ENCODE data around the gene UCK1. TPM values are rescaled to one million over a fixed set of nuclear protein-coding genes. Genes with fewer than 3 reads are reported as not detected.

Gene UCK1
- total and polyA plus RNA-seq, 7 donors, result 16.8 to 75.6 (median 37.8) TPM

DNA sequence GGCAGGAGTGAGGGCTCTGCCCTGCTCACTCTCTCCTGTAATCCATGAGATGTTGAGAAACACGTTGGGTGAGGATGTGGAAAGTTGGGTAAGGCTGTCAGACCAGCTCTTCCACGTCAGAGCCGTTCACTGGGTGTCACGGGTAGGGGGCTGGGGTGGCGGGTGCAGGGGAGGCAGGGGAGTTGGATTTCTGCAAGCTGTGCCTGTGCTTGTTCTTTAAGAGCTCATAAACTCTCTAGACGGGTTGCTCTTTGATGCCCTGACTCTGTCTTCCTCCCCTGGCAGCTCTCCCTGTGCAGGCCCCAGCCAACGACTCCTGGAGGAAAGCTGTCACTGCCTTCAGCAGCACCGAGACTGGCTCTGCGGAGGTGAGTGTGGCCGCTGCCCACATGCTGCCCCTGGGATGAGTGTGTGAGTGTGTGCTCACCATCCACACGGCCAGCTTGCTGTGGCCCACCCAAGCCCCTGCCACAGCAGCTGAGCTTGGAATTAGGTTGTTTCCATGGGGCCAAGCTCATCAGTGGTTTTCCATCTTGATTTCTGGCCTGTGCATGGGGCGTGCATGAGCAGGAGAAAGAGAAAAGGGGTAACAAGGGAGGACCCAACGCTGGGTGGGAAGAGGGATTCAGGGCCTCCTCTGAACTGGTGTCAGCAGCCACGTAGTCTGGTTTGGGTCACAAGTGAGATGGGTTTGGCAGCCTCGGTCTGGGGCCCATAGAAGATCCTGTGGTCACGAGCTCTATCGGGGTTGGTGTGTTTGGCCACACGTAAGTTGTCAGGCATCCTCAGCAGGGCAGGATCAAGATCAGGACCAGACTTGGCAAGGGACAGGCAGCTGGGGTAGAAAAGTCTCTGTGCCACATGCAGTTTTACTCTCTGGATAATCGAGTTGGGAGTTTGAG, 49.4 kb downstream of the UCK1 start:
- Histone ChIP-seq H3K27ac (peak overlapping the region; percentile 81), H3K4me1 (peaks cover 20% of the 10 kb centered on the region), H3K9me3 (no peaks in the 10 kb centered on the region), H3K36me3 (ENCODE audit: insufficient read depth in 1 of 2, low read depth in 1 of 2) (peaks cover 21 to 100% of the 10 kb centered on the region in 2 donors), H3K4me3 (no peak overlapping the region), H3K27me3 (ENCODE audit: insufficient read depth in 3 of 3, low read length in 2 of 3) (no peaks in the 10 kb centered on the region)
- intact Hi-C loops (cut with DNase I), result no loop called here
- TF ChIP-seq, protein P1, sequence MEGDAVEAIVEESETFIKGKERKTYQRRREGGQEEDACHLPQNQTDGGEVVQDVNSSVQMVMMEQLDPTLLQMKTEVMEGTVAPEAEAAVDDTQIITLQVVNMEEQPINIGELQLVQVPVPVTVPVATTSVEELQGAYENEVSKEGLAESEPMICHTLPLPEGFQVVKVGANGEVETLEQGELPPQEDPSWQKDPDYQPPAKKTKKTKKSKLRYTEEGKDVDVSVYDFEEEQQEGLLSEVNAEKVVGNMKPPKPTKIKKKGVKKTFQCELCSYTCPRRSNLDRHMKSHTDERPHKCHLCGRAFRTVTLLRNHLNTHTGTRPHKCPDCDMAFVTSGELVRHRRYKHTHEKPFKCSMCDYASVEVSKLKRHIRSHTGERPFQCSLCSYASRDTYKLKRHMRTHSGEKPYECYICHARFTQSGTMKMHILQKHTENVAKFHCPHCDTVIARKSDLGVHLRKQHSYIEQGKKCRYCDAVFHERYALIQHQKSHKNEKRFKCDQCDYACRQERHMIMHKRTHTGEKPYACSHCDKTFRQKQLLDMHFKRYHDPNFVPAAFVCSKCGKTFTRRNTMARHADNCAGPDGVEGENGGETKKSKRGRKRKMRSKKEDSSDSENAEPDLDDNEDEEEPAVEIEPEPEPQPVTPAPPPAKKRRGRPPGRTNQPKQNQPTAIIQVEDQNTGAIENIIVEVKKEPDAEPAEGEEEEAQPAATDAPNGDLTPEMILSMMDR (IDR thresholded peaks at IDR 0.05), result no peak
- ATAC-seq (no peak), DNase-seq (peak in 1 of 2 donors; percentile 54)
- 78 to 88% (median 79%) methylated on average over 19 of the region's 19 CpGs for WGBS, 3 donors

DNA sequence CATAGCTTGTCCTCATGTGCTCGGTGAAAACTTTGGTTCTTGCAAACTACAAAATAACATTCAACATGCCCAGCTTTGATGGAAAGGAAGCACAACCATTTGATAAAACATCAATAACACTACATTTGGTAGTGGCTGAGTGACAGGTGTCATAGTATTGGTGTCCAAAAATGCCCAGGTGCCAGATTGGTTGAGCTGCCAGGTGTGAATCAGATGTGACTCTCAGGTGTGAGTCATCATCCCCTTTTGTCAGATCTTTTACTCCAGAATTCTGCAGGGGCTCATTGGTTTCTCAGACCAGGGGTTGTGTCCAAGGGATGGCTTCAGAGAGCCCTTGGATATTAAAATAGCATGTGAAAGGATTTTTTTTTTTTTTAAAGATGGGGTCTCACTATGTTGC, 50.8 kb downstream of the UCK1 start:
- WGBS, 3 donors, result 86 to 100% (median 88%) methylated on average over 1 of the region's 1 CpG
- peaks cover 27% of the 10 kb centered on the region for H3K4me1 ChIP-seq
- peaks cover 21 to 100% of the 10 kb centered on the region in 2 donors for H3K36me3 ChIP-seq (ENCODE audit: insufficient read depth in 1 of 2, low read depth in 1 of 2)
- intact Hi-C loops (cut with DNase I), result no loop called here
- H3K27ac ChIP-seq, result no peak overlapping the region
- no peak overlapping the region for H3K4me3 ChIP-seq
- ATAC-seq (no peak), DNase-seq (peak in 1 of 2 donors; percentile 4)
- no peaks in the 10 kb centered on the region for H3K9me3 ChIP-seq
- TF ChIP-seq, protein P1 (IDR thresholded peaks at IDR 0.05), result no peak
- no peaks in the 10 kb centered on the region for H3K27me3 ChIP-seq (ENCODE audit: insufficient read depth in 3 of 3, low read length in 2 of 3)

DNA sequence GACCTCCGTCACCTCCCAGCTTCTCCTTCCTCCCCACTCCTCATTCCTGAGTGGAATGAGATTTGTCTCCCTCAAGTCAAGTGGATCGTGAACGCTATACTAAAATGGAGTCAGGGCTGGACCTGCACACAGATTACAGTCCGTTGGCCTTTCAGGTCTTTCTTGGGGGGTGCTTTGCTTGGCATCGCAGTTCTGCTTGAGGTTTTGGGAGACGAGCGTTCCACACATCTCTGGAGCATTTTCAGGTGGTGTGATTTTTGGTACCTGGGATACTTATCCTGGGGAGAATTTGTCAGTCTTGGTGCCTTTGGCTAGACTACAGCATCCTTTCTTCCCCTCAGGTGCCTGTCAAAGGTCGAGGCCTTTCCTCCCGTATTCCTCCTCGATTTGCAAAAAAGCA, 52.2 kb downstream of the UCK1 start:
- Histone ChIP-seq H3K4me3 (no peak overlapping the region), H3K27me3 (ENCODE audit: insufficient read depth in 3 of 3, low read length in 2 of 3) (no peaks in the 10 kb centered on the region), H3K36me3 (ENCODE audit: insufficient read depth in 1 of 2, low read depth in 1 of 2) (peaks cover 17 to 100% of the 10 kb centered on the region in 2 donors), H3K9me3 (no peaks in the 10 kb centered on the region), H3K27ac (no peak overlapping the region), H3K4me1 (peaks cover 27% of the 10 kb centered on the region)
- TF ChIP-seq, protein P1 (IDR thresholded peaks at IDR 0.05), result no peak
- intact Hi-C loops (cut with DNase I), result loop anchor here (2.0 to 5.0 kb wide), 4 partner anchors 87 to 128 kb away; partner anchors contain the start of gene PRRC2B (in 1 of the 2)
- no peak for ATAC-seq
- no peak for DNase-seq
- WGBS, 3 donors, result 88 to 92% (median 92%) methylated on average over 10 of the region's 10 CpGs

DNA sequence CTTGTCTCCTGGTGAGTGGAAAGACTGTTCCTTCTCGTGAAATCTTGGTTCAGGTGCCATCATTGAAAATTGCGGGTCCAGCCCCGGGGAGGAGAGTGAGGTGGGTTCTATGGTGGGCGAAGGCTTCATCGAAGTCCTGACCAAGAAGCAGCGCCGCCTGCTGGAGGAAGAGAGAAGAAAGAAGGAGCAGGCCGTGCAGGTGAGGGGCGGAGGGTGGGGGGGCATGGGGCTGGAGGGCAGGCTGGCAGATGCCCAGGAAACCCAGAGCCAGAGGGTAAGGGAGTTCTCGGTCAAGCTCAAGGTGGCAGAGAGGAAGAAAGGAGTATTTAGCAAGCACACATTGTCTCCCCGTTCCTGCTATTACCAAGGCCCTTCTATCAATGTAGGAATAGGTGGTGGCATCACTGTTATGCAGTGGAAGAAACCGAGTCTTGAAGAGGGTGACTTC, 52.6 kb downstream of the UCK1 start:
- ATAC-seq (no peak), DNase-seq (peak; percentile 49 to 60)
- Histone ChIP-seq H3K4me1 (peaks cover 27% of the 10 kb centered on the region), H3K36me3 (ENCODE audit: insufficient read depth in 1 of 2, low read depth in 1 of 2) (peaks cover 13 to 100% of the 10 kb centered on the region in 2 donors), H3K27ac (no peak overlapping the region), H3K4me3 (no peak overlapping the region), H3K9me3 (no peaks in the 10 kb centered on the region), H3K27me3 (ENCODE audit: insufficient read depth in 3 of 3, low read length in 2 of 3) (no peaks in the 10 kb centered on the region)
- WGBS, 3 donors, result 57 to 60% (median 59%) methylated on average over 12 of the region's 12 CpGs
- TF ChIP-seq, protein P1 (IDR thresholded peaks at IDR 0.05), result peak; percentile 50
- intact Hi-C loops (cut with DNase I), result loop anchor here (2.0 to 5.0 kb wide), 4 partner anchors 86 to 128 kb away; partner anchors contain the start of gene PRRC2B (in 1 of the 2)

All from psoas muscle (tissue), 8 donors.